ENCODE measurements around the gene FZR1. TPM values are rescaled to one million over a fixed set of nuclear protein-coding genes. Genes with fewer than 3 reads are reported as not detected.

FZR1 gene
- total RNA-seq, 1 experiment from 2014 or later = 51.4 TPM

- Histone ChIP-seq H2AK5ac (ENCODE audit: insufficient read length, low read length) (no peak overlapping the region), H3K23me2 (ENCODE audit: insufficient read length, low read depth, low read length, poor library complexity, severe bottlenecking) (no peaks in the 10 kb centered on the region), H2BK15ac (ENCODE audit: low read depth, low read length) (no peak overlapping the region), H4K8ac (replicated peaks; ENCODE audit: insufficient read length, low read depth, low read length) (no peak overlapping the region), H2BK12ac (ENCODE audit: insufficient read length, low read depth, low read length) (no peak overlapping the region), H3K9ac (ENCODE audit: extremely low read depth, insufficient read length, low read length) (no peak overlapping the region), H3K23ac (ENCODE audit: insufficient read length, low read depth, low read length) (no peak overlapping the region), H3K4me1 (ENCODE audit: insufficient read depth, low read length) (no peaks in the 10 kb centered on the region), H3K4ac (ENCODE audit: low read depth, low read length) (no peak overlapping the region), H2BK120ac (ENCODE audit: low read depth, low read length, poor library complexity, severe bottlenecking) (no peak overlapping the region), H3K27me3 (ENCODE audit: insufficient read depth, low read length) (peaks cover 3% of the 10 kb centered on the region; the same call in 1 of the 2 replicates), H4K91ac (ENCODE audit: insufficient read length, low read depth, low read length) (no peak overlapping the region), H3K14ac (ENCODE audit: insufficient read depth, low read length) (no peak overlapping the region), H3K18ac (ENCODE audit: insufficient read length, low read depth, low read length) (no peak overlapping the region), H2AFZ (ENCODE audit: low read length) (no peak overlapping the region), H3K9me3 (ENCODE audit: control insufficient read depth, low read depth, low read length) (no peaks in the 10 kb centered on the region), H4K5ac (ENCODE audit: insufficient read length, low read depth, low read length) (no peak overlapping the region), H3K79me2 (ENCODE audit: insufficient read depth, low read length) (no peaks in the 10 kb centered on the region), H2BK5ac (ENCODE audit: insufficient read length, low read length) (no peak overlapping the region), H3T11ph (ENCODE audit: low read length) (no peak overlapping the region), H3K27ac (ENCODE audit: insufficient read length, low read depth, low read length) (no peak overlapping the region), H4K20me1 (ENCODE audit: control insufficient read depth, insufficient read depth, insufficient read length) (no peaks in the 10 kb centered on the region), H3K4me2 (ENCODE audit: insufficient read depth, insufficient read length, low read length) (no peak overlapping the region), H3K79me1 (ENCODE audit: insufficient read depth, low read depth, low read length, poor library complexity, severe bottlenecking) (no peaks in the 10 kb centered on the region), H3K56ac (ENCODE audit: insufficient read length, low read depth, low read length) (no peak overlapping the region), H2BK20ac (ENCODE audit: low read depth, low read length, poor library complexity, severe bottlenecking) (no peak overlapping the region)
- DNase-seq = no peak
- TF ChIP-seq, protein P1, sequence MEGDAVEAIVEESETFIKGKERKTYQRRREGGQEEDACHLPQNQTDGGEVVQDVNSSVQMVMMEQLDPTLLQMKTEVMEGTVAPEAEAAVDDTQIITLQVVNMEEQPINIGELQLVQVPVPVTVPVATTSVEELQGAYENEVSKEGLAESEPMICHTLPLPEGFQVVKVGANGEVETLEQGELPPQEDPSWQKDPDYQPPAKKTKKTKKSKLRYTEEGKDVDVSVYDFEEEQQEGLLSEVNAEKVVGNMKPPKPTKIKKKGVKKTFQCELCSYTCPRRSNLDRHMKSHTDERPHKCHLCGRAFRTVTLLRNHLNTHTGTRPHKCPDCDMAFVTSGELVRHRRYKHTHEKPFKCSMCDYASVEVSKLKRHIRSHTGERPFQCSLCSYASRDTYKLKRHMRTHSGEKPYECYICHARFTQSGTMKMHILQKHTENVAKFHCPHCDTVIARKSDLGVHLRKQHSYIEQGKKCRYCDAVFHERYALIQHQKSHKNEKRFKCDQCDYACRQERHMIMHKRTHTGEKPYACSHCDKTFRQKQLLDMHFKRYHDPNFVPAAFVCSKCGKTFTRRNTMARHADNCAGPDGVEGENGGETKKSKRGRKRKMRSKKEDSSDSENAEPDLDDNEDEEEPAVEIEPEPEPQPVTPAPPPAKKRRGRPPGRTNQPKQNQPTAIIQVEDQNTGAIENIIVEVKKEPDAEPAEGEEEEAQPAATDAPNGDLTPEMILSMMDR (conservative IDR thresholded peaks at IDR 0.05) = peak; percentile 88
- Mint-ChIP-seq H3K4me3 (no peak overlapping the region), H3K4me1 (no peaks in the 10 kb centered on the region), H3K27me3 (ENCODE audit: low read depth) (peaks cover 40% of the 10 kb centered on the region), H3K9me3 (peaks cover 11 to 22% of the 10 kb centered on the region in 2 experiments), H3K27ac (no peak overlapping the region), H3K36me3 (ENCODE audit: insufficient read depth in 1 of 3, low read depth in 3 of 3) (peaks cover 0 to 4% (median 0%) of the 10 kb centered on the region in 3 experiments; a peak in 1 of 7 replicates)
- WGBS (ENCODE audit: extremely low coverage, insufficient read length, low lambda C conversion rate) = no CpG with 5 or more reads among the region's 24 CpGs
Measured at GRCh38 chr19:3471954-3472655, 34.0 kb upstream of the FZR1 start.

Measured in H9 (cell line).